Sigmoid colon (tissue), 4 donors: ENCODE results near the gene DAGLA.

ENCODE experiments used
- POLR2A ChIP-seq, 2 donors: fragments of 450-650 bp; IDR thresholded peaks; one replicate each; pipeline ENCODE4 v1.6.1; 2016; ENCODE audit warnings: antibody characterized with exemption in 2 of 2, mild to moderate bottlenecking in 2 of 2, moderate library complexity in 2 of 2
- POLR2AphosphoS5 ChIP-seq, 4 donors: sonication (generic); formaldehyde crosslinking; IDR thresholded peaks; one replicate each; pipeline ENCODE4 v1.6.1; 2017; ENCODE audit warnings: antibody characterized with exemption in 4 of 4
- TF ChIP-seq, protein P1 (sequence below), 4 experiments: fragments of 450-650 bp in 3 of 4; fragments of 200-600 bp in 1 of 4; IDR thresholded peaks; one replicate each; pipeline ENCODE4 v1.5.1; 2016 to 2019; ENCODE audit warnings: antibody characterized with exemption in 4 of 4, mild to moderate bottlenecking in 3 of 4, moderate library complexity in 2 of 4

DNA sequence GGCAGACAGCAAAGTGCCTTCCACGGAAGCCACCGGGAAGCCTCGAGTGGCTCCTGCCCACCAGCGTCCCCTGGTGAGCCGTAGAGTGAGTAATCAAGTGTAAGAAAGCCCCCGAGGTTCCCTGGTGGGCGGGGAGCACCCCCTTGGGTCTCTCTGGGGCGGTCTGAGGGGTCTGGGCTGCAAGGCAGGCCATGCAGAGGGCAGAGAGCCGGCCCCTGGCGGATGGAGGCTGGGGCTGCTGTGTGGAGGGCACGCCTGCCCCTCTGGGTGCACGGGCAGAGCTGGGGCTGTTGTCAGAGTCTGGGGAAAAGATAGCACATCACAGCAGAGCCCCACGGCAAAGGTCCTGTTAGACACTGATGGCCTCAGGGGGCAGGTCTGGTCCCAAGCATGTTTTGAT lies 46.6 kb downstream of the DAGLA start:
- TF ChIP-seq, protein P1, sequence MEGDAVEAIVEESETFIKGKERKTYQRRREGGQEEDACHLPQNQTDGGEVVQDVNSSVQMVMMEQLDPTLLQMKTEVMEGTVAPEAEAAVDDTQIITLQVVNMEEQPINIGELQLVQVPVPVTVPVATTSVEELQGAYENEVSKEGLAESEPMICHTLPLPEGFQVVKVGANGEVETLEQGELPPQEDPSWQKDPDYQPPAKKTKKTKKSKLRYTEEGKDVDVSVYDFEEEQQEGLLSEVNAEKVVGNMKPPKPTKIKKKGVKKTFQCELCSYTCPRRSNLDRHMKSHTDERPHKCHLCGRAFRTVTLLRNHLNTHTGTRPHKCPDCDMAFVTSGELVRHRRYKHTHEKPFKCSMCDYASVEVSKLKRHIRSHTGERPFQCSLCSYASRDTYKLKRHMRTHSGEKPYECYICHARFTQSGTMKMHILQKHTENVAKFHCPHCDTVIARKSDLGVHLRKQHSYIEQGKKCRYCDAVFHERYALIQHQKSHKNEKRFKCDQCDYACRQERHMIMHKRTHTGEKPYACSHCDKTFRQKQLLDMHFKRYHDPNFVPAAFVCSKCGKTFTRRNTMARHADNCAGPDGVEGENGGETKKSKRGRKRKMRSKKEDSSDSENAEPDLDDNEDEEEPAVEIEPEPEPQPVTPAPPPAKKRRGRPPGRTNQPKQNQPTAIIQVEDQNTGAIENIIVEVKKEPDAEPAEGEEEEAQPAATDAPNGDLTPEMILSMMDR (IDR thresholded peaks at IDR 0.05) = no peak
- TF ChIP-seq POLR2AphosphoS5 (IDR thresholded peaks at IDR 0.05) = no peak
- TF ChIP-seq POLR2A (IDR thresholded peaks at IDR 0.05) = no peak
